ENCODE data around the gene CACNA1E. TPM values are rescaled to one million over a fixed set of nuclear protein-coding genes. Genes with fewer than 3 reads are reported as not detected.

CACNA1E gene
- total RNA-seq, 1 donor from 2014 or later: not detected

DNA sequence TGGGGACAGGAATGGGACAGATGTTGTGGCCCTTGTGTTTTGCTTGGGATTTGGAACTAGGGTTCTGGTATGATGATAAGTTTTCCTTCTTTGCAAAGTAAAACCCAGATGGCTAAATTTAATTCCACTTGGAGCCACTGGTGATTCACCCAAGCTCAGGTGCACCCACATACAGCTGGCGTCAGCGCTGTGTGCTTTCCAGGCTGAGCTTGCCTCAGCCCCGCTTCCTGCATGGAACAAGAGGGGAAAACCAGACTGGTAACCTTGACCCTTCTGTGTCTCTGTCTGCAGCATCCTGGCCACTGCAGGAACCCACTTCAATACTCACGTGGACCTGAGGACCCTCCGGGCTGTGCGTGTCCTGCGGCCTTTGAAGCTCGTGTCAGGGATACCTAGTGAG lies 94.2 kb downstream of the CACNA1E start:
- no peak for DNase-seq (ENCODE audit: low read depth, low spot score)

DNA sequence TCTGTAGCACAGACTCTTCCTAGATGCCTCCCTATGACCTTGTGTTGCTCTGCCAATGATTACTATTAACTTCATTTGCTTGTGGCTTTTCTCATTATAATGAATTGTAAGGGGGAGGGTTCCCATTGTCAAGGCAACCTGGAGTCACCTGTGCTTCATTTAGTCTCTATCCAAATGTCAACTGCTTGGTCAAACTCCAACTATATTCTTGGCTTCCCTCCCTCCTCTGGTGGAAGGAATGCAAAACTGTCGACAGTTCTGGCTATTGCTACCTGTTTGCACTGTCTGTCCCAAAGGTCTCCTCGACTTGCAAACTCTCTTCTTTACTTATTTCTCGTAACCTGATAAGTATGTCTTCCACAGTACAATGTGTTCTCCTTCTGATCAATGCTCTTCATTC lies 100.3 kb downstream of the CACNA1E start:
- no peak for DNase-seq (ENCODE audit: low read depth, low spot score)

DNA sequence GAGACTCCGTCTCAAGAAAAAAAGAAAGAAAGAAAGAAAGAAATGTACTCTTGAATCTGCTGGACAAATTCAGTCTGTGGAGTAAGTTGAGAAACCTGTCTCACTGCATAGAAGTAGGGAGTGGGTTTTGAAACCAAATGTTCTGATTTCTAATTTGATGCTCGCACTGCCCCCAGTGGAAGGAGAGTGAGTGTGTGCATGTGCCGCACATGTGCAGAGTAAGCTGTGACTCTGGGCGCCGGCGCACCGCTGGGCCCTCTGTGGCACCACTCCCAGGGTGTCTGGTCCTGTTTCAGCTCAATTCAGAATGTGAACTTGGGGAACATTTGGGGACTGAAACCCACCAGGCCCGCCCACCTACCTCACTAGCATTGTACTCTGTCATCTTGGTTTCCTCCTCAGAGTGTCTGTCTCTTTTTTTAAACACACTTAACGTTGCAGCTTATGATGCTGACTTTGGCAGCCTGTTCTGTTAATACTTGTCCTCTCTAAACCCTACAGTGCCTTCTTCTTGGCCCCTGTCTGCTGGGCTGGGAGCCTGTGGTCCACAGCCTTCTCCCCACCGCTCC lies 104.6 kb downstream of the CACNA1E start:
- no peak for DNase-seq (ENCODE audit: low read depth, low spot score)

DNA sequence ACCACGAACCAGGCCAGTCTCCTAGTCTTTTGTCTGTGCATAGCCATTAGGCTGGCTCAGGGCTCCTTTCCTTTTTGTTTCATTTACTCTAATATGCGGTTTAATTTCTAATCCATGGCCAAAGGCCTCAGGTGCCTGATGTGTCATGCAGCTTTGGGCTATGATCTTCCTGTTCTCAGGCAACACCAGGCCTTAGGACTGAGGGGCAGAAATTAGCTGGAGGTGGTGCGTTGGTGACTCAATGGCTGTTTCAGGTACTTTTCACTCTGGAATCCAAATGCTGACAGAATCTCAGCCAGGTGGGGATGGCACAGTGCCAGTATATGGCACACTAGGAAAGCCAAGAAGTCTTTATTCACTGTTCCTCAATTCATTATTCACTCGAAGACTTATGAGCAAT lies 105.3 kb downstream of the CACNA1E start:
- DNase-seq (ENCODE audit: low read depth, low spot score): no peak

DNA sequence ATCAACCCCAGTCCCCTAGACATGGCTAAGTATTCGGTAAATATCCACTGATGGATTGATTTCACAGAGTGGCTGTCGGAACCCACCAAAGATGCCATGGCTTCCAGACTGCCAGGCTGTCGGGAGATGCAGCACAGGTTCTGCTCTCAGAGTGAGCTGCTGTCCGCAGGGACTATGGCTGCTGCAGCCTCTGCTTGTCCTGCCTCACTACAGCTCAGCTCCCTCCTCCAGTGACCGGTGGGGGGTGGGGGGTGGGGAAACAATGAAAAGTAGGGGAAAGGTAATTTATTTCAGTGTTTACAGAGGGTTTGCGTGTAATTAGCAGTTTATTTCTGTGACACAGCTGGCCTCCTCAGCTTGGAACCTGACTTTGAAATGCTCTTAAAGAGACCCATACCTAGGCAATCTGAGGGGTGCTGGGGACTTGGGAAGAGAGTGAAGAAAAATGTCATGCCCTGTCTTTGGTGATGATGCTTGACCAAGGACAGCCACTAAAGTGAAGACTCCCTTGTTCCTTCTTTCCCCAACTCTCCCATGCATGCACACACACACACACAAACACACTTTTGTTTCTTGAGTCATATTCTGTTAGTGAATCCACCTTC lies 109.0 kb downstream of the CACNA1E start:
- DNase-seq (ENCODE audit: low read depth, low spot score): no peak

DNA sequence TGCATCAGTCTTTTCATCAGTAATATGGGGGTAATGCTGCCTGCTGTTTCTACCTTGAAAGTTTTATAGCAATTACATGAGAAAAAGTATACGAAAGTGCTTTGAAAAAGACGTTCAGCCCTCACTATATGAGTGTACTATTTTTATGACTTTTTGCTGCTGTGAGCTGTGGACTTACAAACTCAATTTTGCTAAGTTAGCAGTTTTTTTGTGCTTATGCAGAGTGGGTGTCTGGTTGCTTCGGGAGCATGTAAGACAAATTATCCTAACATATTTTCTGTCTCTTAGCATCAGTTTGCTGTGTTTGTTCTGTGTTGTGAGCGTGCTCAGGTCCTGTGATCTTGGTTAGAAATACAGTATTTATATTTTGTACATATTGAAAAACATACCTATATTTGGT lies 109.7 kb downstream of the CACNA1E start:
- no peak for DNase-seq (ENCODE audit: low read depth, low spot score)

DNA sequence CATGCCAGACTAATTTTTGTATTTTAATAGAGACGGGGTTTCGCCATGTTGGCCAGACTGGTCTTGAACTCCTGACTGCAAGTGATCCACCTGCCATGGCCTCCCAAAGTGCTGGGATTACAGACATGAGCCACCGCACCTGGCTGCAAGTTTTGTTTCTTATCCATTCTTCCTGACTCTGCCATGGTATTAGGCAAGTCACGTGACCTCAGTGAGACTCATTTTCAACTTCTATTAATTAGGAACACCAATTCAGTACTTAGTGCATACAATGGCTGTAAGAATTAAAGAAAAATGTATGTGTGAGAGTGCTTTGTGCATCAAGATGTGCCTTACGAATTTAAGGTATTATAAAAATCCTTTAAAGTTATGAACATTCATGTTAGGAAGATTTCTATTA lies 111.2 kb downstream of the CACNA1E start:
- no peak for DNase-seq (ENCODE audit: low read depth, low spot score)

DNA sequence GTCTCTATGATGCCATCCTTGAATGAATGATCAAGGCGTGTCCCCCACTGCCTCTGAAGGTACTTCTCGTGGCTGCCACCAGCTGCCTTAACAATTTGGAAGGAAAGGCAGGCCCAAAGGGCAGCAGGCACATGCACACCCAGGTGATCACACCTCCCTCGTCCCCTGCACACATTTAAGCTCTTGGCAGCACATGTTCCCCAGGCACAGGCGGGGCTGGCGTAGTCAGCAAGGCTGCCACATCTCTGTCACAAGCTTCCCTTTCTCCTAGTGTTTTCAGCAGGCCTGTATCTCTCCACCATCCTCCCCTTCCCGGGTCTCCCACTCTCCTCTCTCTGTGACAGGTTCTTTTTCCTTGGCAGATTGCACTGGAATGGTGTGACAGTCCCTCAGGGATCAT lies 111.9 kb downstream of the CACNA1E start:
- no peak for DNase-seq (ENCODE audit: low read depth, low spot score)

DNA sequence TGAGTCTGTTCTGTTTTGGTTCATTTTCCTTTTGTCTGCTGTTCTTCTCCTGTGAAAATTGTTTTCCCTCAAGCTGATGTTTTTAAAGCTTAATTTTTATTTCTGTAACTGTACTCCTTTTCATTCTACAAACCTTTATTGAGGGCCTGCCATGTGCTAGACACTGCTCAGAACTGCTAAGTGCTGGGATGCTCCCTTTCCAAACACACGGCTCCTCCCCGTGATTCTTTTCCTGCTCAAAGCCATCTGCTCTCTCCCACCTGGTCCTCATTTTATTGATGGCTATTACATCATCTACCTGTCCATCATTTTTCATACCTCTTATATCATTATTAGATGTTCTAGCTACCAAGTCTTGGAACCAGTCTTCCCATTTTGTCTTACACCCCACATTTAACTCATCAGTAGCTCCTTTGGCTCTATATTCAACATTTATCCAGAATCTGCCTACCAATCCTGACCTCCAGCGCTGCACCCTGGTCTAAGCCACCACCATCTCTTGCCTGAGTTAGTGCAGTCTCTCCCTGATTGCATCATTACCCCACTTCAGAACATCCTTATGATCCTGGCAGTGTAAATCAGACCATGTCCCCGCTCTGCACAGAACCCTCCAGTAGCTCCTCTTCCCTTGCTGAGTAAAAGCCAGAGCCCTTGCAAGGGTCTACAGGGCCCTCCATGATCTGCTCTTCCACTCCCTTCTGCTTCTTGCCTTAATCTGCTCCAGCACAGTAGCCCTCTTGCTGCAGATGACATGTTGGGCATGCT lies 118.1 kb downstream of the CACNA1E start:
- DNase-seq (ENCODE audit: low read depth, low spot score): no peak

DNA sequence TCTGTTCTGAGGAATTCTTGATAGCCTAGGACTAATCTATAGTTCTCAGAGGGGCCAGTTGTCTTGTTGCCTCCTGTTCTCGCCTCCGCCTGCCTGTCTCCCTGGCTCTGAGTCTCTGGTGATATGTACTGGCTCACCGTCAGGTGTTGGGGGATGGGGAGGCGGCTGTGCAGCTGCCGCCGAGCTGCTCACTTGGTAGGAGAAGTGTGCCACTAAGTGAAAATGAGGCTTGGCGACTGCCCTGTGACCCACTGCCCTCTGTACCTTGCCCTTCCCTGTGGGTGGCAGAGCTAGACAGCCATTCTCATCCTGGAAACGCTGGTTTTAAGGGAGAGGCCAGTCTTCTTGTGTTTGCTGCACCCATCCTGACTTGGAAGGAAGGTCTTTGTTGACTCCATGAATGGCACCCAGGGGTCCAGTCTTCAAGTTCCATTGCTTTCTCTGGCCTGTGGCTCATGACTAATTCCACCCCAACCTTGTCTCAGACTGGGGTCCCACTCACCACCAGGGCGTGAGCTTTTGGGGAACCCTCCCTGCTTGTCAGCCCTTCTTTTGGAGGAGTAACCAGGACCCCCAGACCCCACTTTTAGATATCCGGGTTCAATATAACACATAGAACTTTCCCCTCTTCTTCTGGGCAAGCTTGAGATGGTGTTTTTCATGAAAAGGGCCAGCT lies 120.6 kb downstream of the CACNA1E start:
- no peak for DNase-seq (ENCODE audit: low read depth, low spot score)

DNA sequence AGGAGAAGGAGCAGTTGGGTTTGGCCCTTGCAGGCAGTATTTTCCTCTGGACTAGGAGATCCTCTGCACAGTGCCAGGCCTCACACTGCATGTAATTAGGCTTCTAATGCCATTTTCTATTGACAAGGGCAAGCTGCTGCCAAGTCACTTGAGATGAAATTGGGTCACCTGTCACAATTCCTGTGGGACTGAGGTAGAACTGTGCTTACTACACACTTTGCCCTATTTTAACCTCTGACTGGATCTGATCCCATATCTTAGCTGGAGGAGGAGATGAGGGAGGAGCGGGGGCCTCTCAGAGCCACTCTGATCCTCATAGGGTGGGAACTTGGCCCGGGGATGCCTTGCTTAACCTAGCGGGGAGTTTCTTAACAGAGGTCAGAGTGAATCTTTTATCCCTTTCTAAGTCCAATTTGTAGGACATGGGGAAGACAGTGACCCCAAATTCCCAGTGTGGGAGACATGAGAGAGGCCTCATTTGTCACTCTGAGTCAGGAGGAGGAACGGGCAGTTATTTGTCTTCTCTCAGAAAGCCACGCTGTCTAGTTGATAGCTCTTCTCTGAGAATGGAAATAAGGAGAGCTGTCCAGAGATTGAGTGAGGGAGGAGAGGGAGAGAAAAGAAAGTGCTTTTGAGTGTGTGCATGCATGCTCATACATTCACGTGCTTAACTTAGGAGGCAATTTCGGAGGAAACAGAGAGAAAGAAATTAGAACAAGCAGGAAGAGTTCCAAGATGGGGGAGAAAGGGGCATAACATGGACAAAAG lies 121.3 kb downstream of the CACNA1E start:
- DNase-seq (ENCODE audit: low read depth, low spot score): no peak

DNA sequence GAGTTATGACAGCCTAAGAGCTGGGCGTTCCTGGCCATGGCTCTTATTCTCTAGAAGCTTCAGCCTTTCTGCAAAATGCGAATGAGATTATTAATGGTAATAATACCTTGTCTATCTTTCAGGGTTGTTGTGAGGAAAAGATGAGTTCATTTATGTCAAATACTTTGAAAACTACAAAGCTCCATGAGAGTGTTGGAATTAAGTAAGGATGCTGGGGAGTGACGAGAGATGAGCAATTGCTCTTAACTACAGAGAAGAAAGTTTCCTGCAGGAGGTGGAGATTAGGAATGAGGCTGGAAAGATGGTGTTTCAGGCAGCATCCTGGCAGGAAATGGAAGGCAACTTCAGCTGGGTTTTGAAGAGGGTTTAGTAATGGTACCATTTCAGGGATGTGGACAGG lies 124.2 kb downstream of the CACNA1E start:
- no peak for DNase-seq (ENCODE audit: low read depth, low spot score)

DNA sequence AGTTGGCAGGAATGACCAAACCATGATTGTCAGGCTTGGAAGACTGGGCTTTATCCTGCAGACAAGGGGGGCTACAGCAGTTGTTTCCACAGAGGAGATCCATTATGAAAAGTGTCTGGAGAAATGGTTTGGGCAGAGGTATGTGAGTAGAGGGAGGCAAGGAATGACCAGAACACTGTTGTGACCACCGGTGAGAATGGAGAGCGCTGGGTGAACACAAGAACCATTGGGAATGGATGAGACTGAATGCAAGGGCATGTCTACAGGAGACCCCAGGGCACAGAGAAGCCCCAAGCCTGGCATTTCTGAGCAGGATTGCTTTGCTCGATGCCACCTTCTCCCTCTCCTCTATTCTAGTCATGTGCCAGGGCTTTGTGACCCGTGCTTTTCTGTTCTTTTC lies 125.1 kb downstream of the CACNA1E start:
- DNase-seq (ENCODE audit: low read depth, low spot score): no peak

DNA sequence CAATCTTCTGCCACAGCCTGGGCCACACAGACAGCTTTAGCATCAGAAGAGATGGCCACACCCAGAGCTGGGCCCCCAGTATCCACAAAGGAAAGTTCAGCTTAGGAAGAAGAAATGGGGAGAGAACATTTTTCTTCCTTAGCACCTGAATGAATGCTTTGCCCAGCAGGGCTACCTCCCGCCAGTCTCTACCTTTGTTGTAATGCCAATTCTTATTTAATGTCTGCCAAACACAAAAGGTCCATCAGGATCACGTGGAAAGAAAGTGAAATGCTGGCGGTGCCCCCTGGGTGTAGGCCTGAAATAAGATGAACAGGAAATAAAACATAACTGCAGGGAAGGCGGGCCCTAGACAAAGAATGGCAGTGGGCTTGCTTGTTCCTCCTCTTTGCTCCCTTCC lies 125.6 kb downstream of the CACNA1E start:
- DNase-seq (ENCODE audit: low read depth, low spot score): no peak

DNA sequence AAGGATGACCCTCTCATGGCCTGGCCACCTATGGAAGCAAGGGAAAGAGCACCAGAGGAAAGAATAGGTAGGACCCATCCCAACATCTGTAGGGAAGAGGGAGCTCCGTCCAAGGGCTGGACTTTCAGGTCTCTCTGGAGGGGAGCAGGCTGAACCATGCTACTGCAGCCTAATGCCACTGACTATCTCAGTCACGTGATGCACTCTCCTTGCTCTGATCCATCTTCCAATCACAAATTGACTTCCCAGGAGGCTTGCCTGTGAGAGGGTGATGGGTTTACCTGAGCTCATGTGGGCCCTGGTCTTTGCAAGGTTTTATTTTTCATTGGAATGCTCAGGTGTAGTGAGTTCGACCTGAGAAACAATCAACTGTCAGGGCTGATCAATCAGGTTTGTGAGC lies 128.8 kb downstream of the CACNA1E start:
- DNase-seq (ENCODE audit: low read depth, low spot score): no peak

DNA sequence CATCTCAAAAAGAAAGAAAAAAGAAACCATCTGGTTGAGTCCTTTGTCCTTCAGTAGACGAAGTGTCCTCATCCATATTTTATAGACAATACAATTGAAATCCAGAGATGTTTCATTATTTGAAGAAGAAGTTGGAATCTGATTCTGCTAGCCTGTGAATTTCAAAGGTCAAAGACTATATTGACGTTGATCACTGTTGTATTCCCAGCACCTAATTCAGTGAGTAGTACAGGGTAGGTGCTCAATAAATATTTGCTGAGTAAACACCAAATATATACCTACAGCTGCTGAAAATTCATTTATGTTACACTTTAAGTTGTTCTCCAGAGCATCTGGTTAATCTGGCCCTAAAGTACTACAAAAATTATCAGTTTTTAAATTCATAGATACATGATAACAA lies 135.2 kb downstream of the CACNA1E start:
- no peak for DNase-seq (ENCODE audit: low read depth, low spot score)

DNA sequence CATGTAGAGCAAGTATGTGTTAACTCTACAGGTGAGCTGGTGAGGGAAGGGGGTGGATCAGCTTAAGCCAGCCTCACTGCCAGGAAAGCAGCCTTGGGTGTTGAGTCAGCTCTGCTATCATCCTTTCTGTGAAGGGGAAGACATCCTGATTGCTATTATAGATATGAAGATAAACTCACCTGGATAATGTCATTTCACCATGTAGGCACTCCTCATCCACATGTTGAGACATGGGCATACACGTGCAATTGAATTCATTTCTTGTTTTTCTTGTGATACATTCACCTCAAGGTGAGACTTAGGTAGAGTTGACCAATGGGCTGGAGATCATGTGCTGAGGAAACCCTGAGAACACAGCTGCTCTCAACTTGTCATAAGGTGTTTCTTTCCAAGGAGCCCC lies 136.9 kb downstream of the CACNA1E start:
- no peak for DNase-seq (ENCODE audit: low read depth, low spot score)

DNA sequence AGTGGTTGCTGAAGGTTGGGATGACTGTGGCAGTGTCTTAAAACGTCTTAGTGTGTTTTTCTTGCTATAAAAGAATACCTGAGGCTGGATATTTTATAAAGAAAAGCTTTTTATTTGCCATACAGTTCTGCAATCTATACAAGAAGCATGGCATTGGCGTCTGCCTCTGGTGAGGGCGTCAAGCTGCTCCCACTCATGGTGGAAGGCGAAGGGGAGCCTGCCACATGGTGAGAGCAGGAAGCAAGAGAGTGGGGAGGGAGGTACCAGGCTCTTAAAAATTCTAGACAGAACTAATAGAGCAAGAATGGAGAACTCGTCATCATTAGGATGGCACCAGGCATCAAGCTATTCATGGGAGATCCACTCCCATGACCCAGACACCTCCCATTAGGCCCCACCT lies 140.5 kb downstream of the CACNA1E start:
- no peak for DNase-seq (ENCODE audit: low read depth, low spot score)

DNA sequence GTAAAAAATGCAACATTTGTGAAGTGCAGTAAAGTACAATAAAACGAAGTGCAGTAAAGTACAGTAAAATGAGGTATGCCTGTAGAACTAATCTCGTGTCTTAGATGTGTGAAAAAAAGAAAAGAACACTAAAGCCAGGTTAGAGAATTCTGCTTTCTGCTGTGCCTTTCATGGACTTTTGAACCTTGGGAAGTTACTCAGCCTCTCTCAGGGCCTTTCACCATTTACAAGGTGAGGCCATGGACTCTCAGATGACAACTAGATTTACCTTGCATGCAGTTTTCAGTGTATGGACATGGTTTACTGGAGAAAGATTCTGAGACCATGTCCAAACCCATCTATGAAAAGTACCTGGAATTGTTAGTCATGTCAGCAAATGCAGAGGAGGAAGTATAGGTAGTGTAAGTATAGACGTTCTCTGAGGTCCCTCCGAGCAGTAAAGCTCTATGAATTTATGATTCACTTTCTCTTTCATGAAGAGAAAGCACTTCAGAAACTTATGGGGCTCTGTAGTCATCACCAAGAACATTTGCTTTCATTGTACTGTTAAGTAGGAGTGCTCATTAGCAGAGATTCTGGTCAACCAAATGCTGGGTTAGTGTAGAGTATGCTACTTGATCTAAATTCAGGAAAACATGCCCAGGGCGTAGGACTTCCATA lies 143.1 kb downstream of the CACNA1E start:
- no peak for DNase-seq (ENCODE audit: low read depth, low spot score)

DNA sequence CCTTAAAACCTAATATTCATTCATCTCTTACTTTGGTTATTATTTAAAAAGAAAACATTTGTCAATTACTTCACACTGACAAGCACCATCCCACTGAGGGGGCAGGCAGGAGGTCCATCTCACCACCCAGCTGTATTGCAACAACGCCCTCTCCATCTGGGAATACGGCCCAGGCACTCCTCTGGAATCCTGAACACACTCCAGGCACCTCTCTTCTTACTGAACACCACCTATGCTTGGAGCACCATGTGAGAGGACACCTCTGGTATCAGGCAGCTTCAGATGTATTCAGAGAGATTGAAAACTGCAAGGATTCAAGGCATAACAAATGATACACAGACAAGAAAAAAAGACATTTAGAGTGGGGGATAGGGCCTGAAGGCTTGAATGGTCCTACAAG lies 147.1 kb downstream of the CACNA1E start:
- DNase-seq (ENCODE audit: low read depth, low spot score): no peak

DNA sequence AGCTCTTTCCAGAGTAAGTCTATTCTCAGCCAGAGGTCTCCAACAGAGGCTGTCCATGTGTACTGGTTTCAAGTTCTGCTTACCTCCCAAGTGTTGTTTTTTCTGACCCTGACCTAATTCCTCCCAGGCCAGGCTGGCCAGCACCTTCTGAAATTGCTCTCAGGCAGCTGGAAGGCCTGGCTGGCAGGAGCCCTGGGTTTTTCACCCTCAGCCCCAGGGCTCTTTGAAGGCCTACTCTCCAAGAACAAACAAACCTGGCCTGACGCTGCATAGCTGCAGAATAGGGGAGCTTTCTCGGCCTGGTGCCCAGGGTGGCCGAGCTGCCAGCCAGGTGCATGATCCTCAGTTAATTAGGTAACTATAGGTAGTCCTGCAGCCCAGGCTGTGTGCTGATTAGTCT lies 147.5 kb downstream of the CACNA1E start:
- no peak for DNase-seq (ENCODE audit: low read depth, low spot score)

All from pulmonary artery endothelial cell (primary cell).